ENCODE data around the gene BAX.

GRCh38 chr19:48934837-48935236 is 19.8 kb upstream of the BAX start:
- TF ChIP-seq YY1 (IDR thresholded peaks at IDR 0.05; ENCODE audit: insufficient read depth, insufficient read length) (no peak), SUZ12 (IDR thresholded peaks at IDR 0.05; ENCODE audit: extremely low read depth, insufficient read depth, insufficient read length) (no peak)
